Cortex of kidney (tissue), 1 donor: ENCODE measurements around the gene ANKRD31.

ENCODE experiments used
- DNase-seq: peaks from one replicate; lab custom pipeline; 2025; lab: John Stamatoyannopoulos, UW

The ANKRD31 gene

DNA sequence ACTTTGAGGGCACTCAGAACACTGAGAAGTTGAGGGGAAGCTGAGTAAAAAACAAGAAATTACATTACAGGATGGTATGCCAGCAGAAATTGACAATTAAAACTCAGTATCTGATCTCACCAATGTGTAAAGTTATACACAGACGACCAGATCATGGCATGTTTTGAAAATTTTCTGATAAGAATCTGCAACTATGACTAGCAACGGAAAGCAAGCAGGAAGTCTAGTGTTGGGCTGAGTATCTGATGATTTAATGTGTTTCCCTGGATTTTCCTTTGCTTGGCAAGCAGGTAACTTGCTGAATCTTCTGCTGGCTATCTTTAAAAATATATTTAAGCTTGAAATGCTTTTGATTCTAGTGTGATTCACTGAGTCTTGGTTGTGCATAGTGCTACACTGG lies 179.1 kb downstream of the ANKRD31 start:
- no peak for DNase-seq

GRCh38 chr5:75055727-75056144 lies 180.9 kb downstream of the ANKRD31 start:
- no peak for DNase-seq

DNA sequence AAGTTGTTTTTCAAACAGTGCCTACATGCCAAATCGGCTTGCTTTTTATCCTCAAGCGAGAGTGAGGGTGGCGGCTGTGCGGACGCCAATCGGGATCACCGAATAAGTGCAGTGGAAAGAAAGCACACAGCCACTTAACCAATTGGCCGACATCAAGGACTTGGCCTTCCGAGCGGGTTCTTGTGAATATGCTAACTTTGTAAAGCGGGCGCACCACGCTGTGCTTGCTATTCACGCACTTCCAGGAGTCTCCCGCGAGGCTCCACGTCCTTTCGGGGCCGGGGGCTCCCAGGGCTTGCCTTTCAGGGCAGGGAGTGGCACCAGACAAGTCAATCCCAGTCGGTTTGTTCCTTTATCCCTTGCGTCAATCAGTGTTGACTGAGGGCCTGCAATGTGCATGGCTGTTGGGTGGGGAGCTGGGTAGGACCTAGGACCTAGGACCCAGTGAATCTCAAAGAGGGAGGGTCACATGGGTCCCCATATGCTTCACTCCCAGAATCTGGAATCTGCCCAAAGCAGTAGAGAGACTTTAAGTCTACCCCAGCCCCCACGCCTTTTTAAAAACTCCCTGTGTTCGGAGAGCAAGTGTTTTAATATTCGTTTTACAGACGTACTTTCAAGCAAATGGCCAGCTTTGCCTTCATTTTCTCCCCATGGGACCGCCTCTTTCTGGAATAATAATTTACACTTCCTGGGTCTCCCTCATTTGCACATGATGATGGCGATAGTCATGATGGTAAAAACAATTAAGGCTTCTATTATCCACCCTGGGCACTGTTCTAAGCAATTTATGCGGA lies 182.3 kb downstream of the ANKRD31 start:
- no peak for DNase-seq

DNA sequence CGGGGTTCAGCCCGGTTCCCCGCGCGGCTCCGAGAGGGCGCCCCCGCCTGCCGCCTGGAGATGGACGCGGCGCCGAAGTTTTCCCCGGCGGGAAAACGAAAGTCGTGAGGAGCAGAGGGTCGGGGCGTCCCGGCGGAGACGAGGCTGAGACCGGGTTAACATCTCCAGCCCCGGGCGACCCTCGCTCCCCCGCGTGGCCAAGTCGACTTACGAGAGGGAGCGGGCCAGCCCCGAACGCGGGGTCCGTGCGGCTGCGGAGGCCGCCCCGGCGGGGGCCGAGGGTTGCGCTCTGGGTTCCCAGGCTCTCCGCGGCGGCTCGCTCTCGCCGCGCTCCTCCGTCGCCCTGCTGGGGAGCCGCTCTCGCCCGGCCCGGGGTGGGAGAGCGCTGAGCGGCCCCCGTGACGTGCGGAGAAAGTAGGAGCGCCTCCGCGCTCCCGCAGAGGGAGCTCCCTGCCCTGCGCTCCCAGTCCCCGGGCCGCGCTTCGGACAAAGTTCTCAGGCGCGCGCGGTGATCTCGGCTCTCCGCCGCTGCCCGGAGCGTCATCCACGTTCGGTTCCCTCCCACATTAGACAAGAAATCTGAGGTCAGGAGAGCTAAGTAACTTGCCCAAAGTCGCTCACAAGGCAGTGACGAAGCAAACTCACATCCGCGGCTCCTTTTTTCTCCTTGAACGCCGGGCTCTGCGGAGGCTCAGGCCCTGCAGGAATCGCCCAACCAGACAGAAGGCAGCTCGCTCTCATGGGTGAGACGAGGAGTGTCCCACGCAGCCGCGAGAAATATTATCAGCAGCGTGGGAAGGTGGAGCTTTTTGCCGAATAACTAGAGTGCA lies 183.2 kb downstream of the ANKRD31 start:
- no peak for DNase-seq

DNA sequence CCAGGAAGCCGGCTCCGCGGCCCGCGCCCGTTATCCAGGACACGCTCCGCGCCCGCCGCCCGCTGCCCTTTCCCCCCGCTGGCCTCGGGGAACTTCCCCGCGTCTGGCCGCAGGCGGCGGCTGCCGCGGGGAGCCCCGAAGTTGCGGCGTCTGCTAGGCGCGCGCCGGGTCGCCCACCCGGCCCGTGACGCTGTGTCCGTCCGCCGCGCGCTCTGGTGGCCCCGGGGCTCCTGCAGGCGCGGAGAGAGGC lies 183.7 kb downstream of the ANKRD31 start:
- DNase-seq: no peak

- DNase-seq: no peak
Measured at GRCh38 chr5:75052192-75053053, 184.3 kb downstream of the ANKRD31 start, which contains the start of gene GCNT4. GCNT4 (minus strand) TSS chr5:75052558; CDS start chr5:75030037, 22,521 bp downstream.

DNA sequence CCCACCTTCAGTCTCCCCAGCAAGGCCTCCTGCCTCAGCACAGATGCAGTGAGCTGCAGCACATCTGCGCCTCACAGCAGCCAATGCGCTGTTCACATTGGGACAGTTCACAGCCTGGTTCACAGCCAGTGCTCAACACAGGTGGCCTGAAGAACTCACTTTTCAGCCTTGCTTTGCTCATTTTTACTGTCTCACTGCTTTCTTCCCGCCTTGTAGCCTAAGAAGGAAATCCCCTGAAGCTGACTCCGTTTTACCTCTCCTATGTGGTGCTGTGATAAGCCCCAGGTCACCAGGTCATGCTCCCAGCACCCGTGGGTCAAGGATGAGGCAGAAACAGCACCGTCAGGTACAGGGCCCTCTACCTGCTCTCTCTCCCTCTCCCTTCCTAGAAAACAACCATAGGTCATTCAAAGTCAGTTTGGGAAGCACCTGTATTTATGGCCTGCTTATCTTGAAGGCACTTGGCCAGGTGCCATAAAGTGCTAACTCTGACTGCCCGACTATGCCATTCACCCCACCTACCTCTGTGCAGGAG lies 185.4 kb downstream of the ANKRD31 start:
- no peak for DNase-seq

DNA sequence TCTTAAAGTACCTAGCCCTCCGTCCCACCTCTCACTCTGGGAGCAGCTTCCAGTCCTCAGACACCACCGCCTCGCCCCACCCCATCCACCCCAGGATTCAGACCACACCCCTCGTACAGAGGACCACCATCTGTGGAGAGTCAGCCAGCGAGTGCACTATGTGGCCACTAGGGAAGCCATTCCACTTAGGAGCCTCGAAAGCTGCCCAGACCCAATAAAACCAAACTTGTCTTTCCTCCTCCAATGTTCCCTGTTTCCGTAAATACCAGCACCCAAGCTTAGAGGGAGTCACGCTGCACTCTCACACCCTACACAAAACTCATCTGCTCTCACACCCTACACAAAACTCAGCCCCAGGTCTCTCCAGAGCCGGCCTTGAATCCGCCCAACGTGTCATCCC lies 186.3 kb downstream of the ANKRD31 start:
- DNase-seq: no peak

- DNase-seq: no peak
Measured at GRCh38 chr5:75049456-75050351, 187.0 kb downstream of the ANKRD31 start.

- no peak for DNase-seq
Measured at GRCh38 chr5:75048457-75048953, 188.2 kb downstream of the ANKRD31 start.

DNA sequence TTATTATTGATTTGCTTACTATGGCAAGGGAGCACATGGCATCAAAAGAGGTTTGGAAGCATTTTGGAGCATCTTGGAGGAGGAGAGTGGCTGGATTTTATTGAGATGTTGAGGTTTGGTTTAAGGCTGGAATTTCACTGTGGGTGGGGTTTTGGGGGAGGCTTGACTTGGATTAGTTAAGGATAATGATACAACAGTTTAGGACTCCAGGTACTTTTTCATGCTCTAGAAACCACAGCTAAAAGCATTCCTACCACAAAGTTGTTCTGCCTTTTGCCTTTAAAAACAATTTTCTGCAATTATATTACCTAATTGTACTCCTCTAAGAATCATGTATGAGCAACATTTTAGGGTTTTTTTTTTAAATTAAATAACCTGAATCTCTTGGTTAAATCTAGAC lies 189.3 kb downstream of the ANKRD31 start:
- DNase-seq: no peak

DNA sequence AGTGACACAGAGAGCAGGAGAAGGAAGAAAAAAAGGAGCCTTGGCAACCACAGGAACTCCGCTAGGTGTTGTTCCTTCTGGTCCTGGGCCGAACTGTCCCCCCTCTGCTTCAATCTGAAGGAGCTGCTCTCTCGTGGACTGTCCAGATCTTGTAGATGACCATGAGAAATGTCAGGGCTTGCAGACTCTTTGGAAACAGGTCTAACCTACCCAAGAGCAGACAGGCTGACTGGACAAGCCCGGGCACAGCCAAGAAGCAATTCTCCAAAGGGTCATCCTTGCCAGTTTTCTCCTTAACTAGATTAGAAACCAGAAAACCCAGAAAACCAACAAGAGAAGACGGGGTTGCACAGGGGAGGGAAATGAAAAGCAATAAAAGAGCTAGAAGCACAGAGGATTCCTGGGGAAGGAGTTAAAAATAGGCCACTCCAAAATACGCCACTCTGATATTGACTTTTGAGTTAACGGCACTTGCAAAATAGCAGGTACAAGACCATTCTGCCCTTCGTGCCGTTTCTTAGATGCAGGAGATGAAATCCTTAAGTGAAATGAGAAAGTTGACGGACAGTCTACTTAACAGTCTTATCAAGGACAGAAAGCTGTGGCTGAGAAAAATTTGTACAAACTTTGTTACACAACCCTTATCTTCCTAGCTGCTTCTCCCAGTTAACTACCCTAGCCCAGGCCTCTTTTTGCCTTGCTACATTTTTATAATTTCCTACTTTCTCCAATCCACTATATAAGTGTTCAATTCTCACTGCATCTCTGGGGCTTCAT lies 190.1 kb downstream of the ANKRD31 start:
- DNase-seq: no peak

DNA sequence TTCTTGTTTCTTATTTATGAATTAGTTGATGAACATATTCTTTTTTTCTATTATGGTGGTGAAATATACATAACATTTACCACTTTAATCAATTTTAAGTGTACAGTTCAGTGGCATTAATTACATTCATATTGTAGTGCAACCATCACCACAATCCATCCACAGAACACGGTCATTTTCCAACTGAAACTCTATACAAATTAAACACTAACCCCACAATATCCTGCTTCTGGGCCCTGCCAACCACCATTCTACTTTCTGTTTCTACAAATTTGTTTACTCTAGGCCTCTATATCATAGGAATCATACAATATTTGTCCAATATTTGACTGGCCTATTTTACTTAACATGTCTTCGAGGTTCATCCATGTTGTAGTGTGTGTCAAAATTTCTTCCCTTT lies 191.6 kb downstream of the ANKRD31 start:
- no peak for DNase-seq

- no peak for DNase-seq
Measured at GRCh38 chr5:75044406-75044805, 192.3 kb downstream of the ANKRD31 start.

DNA sequence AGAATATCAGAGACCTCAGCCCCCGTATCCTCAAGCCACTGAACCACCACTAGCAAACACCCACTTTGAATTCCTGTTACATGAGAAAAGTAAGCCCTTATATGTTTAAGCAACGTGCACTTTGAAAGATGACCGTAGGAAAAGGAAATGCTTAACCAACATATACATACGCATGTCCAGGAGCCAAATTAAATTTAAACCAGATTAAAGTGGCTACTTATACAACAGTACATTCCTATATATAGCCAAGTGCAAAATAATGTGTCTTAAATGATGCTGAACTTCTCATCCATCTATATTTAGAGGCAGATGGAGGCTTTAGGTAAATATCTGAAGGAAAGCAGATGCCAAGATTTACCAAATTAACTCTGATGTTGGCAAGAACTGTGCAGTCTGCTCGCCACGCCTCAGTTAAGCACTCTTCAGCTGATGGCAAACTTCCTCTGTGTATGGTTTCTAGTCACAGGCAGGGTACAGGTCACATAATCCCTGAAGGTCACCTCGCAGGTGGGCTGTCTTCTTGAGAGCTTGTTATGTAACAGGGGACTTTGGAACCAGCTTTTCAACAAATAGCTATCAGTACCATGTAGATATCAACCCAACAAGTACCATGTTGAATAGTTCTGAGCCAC lies 192.9 kb downstream of the ANKRD31 start:
- DNase-seq: no peak

- DNase-seq: no peak
Measured at GRCh38 chr5:75042522-75042921, 194.2 kb downstream of the ANKRD31 start.

GRCh38 chr5:75040973-75041372 lies 195.7 kb downstream of the ANKRD31 start:
- DNase-seq: no peak

GRCh38 chr5:75037106-75037505 lies 199.6 kb downstream of the ANKRD31 start:
- DNase-seq: no peak

DNA sequence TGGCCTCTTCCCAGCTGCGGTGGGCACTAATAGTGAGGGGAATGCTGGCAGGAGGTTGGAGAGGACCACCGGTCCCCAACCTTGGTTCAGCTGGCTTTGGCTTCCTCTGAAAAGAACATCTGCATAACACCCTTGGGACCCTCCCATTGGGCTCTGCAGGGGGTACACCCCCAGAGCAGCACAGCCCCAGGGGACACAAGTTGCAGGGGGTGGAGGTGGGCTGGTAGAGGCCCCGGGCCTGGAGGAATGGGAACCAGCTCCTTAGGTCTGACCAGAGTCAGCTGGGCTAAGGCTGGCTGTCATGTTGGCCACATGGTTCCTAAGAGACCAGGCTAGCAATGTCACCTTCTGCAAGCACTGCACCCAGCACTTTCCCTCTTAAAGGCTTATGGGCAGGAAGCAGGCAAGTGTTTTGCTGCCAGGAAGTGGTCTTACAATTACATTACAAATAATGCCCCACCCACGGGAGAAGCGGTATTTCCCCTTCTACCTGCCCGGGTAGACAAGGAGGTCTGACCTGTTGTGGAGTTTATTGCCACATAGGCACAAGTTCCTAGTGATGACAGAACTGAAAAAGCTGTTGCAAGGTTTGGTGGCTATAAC lies 202.4 kb downstream of the ANKRD31 start:
- DNase-seq: no peak
